HepG2 (cell line): ENCODE data around the gene SYCE3. TPM values are rescaled to one million over a fixed set of nuclear protein-coding genes. Genes with fewer than 3 reads are reported as not detected.

Experiments used
- AHR ChIP-seq: IDR thresholded peaks from 2 replicates; pipeline ENCODE4 v1.6.1; 2018; ENCODE audit warnings: missing genetic modification reagents, missing compliant biosample characterization
- ATF3 ChIP-seq: sonication (generic); formaldehyde crosslinking; IDR thresholded peaks from 2 replicates; pipeline ENCODE4 v1.4.0; 2020; ENCODE audit warnings: missing genetic modification reagents
- BCL6 ChIP-seq: IDR thresholded peaks from 2 replicates; pipeline ENCODE4 v1.6.1; 2016; ENCODE audit warnings: missing genetic modification reagents, missing compliant biosample characterization
- CSRNP1 ChIP-seq: sonication (generic); formaldehyde crosslinking; IDR thresholded peaks from 2 replicates; pipeline ENCODE4 v1.8.1; 2023; ENCODE audit warnings: mild to moderate bottlenecking, missing genetic modification reagents
- FOXJ3 ChIP-seq: sonication (generic); formaldehyde crosslinking; IDR thresholded peaks from 2 replicates; pipeline ENCODE4 v1.4.0; 2020; ENCODE audit warnings: missing genetic modification reagents, mild to moderate bottlenecking, borderline replicate concordance
- KDM6A ChIP-seq: IDR thresholded peaks from 2 replicates; pipeline ENCODE4 v1.6.1; 2016; ENCODE audit warnings: low read depth
- KIAA2018 ChIP-seq: sonication (generic); formaldehyde crosslinking; IDR thresholded peaks from 2 replicates; pipeline ENCODE4 v1.5.0; 2020; ENCODE audit warnings: mild to moderate bottlenecking, missing genetic modification reagents, borderline replicate concordance
- KLF12 ChIP-seq: sonication (generic); formaldehyde crosslinking; IDR thresholded peaks from 2 replicates; pipeline ENCODE4 v1.4.0; 2020; ENCODE audit warnings: missing genetic modification reagents, borderline replicate concordance
- MEIS2 ChIP-seq: sonication (generic); formaldehyde crosslinking; IDR thresholded peaks from 2 replicates; pipeline ENCODE4 v1.9.0; 2021; ENCODE audit warnings: mild to moderate bottlenecking, missing genetic modification reagents
- NBN ChIP-seq: fragments of 450-650 bp; conservative IDR thresholded peaks from 2 replicates; pipeline ENCODE4 v1.6.1; 2017
- RFX3 ChIP-seq: IDR thresholded peaks from 2 replicates; pipeline ENCODE4 v1.6.1; 2016; ENCODE audit warnings: missing biosample characterization, missing genetic modification reagents
- SMC3 ChIP-seq: IDR thresholded peaks from 2 replicates; pipeline ENCODE4 v1.6.1; 2011; ENCODE audit warnings: low read length, improper control_type of control experiment
- SRF ChIP-seq: IDR thresholded peaks from 2 replicates; pipeline ENCODE4 v1.6.1; 2011; ENCODE audit warnings: mild to moderate bottlenecking, low read depth, low read length, moderate library complexity
- U2AF1 ChIP-seq: fragments of 200-400 bp; formaldehyde crosslinking; optimal IDR thresholded peaks from 2 replicates; pipeline ENCODE3; 2017; ENCODE audit warnings: mild to moderate bottlenecking, low read depth, low read length
- ZMYM2 ChIP-seq: sonication (generic); formaldehyde crosslinking; IDR thresholded peaks from 2 replicates; pipeline ENCODE4 v1.8.0; 2022; ENCODE audit warnings: mild to moderate bottlenecking, missing genetic modification reagents
- ZNF7 ChIP-seq: IDR thresholded peaks from 2 replicates; pipeline ENCODE4 v1.6.1; 2016; ENCODE audit warnings: missing biosample characterization, missing genetic modification reagents
- polyA plus RNA-seq, 8 experiments: library from polyadenylated mRNA; depleted of rRNA in 3 of 8; stranded (reverse) in 7 of 8; unstranded in 1 of 8; fragments of >200 nt; fragmentation: Illumina TruSeq in 4 of 8; extraction: Trizol in 4 of 8; gene quantifications; 2 replicates each; pipeline versions ENCODE4 v1.2.1 to v1.2.3, GENCODE V29; 2011 to 2016; ENCODE audit warnings: low read depth in 4 of 8, missing spikeins in 1 of 8, mixed read lengths in 1 of 8; ENCODE audit not compliant: insufficient read depth in 1 of 8
- total RNA-seq, 5 experiments: library from RNA; depleted of rRNA; stranded (reverse); fragments of >200 nt; fragmentation: Illumina TruSeq; extraction: Trizol; gene quantifications; 2 replicates each; pipeline ENCODE4 v1.2.3, GENCODE V29; 2016; ENCODE audit warnings: low read depth in 1 of 5
- TF ChIP-seq, protein P1 (sequence below): IDR thresholded peaks from 2 replicates; pipeline ENCODE4 v1.4.0; 2020; ENCODE audit warnings: mild to moderate bottlenecking, missing genetic modification reagents

SYCE3 gene
- total and polyA plus RNA-seq, 2 of the 13 experiments (the other 11 are each of a cell fraction or from before 2014, with no cell fraction given): not detected

GRCh38 chr22:50530877-50531545 lies 31.7 kb downstream of the SYCE3 start (continued):
- TF ChIP-seq, protein P1, sequence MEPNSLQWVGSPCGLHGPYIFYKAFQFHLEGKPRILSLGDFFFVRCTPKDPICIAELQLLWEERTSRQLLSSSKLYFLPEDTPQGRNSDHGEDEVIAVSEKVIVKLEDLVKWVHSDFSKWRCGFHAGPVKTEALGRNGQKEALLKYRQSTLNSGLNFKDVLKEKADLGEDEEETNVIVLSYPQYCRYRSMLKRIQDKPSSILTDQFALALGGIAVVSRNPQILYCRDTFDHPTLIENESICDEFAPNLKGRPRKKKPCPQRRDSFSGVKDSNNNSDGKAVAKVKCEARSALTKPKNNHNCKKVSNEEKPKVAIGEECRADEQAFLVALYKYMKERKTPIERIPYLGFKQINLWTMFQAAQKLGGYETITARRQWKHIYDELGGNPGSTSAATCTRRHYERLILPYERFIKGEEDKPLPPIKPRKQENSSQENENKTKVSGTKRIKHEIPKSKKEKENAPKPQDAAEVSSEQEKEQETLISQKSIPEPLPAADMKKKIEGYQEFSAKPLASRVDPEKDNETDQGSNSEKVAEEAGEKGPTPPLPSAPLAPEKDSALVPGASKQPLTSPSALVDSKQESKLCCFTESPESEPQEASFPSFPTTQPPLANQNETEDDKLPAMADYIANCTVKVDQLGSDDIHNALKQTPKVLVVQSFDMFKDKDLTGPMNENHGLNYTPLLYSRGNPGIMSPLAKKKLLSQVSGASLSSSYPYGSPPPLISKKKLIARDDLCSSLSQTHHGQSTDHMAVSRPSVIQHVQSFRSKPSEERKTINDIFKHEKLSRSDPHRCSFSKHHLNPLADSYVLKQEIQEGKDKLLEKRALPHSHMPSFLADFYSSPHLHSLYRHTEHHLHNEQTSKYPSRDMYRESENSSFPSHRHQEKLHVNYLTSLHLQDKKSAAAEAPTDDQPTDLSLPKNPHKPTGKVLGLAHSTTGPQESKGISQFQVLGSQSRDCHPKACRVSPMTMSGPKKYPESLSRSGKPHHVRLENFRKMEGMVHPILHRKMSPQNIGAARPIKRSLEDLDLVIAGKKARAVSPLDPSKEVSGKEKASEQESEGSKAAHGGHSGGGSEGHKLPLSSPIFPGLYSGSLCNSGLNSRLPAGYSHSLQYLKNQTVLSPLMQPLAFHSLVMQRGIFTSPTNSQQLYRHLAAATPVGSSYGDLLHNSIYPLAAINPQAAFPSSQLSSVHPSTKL: no peak
- TF ChIP-seq ZNF7 (CRISPR knock-in tag) (no peak), U2AF1 (no peak), ZMYM2 (CRISPR knock-in tag) (no peak), AHR (CRISPR knock-in tag) (no peak), KLF12 (CRISPR knock-in tag) (no peak), ATF3 (no peak), RFX3 (no peak), MEIS2 (CRISPR knock-in tag) (peak; percentile 33; the same call in 1 of the 2 replicates), FOXJ3 (CRISPR knock-in tag) (no peak), NBN (no peak), SRF (no peak), SMC3 (no peak), CSRNP1 (peak; percentile 76), KDM6A (CRISPR knock-in tag) (no peak), KIAA2018 (CRISPR knock-in tag) (no peak), BCL6 (CRISPR knock-in tag) (peak; percentile 51)
